ENCODE measurements around the gene INTU.

Gene INTU

GRCh38 chr4:127737295-127737694, 104.5 kb downstream of the INTU start:
- H3K9ac ChIP-seq (ENCODE audit: low read length), result no peak overlapping the region
- H3K4me2 ChIP-seq (ENCODE audit: low read length), result no peak overlapping the region
- no peak overlapping the region for H2AFZ ChIP-seq (ENCODE audit: low read length)
- H3K9me2 ChIP-seq (ENCODE audit: low read depth, low read length), result no peaks in the 10 kb centered on the region
- H4K20me1 ChIP-seq (ENCODE audit: insufficient read depth, low read length), result no peaks in the 10 kb centered on the region
- no peak overlapping the region for H3K4me3 ChIP-seq (ENCODE audit: low read depth, low read length, poor library complexity, severe bottlenecking)
- H3K9me3 ChIP-seq (ENCODE audit: low read length), result no peaks in the 10 kb centered on the region
- H3F3A ChIP-seq (ENCODE audit: insufficient read depth, low read length), result no peaks in the 10 kb centered on the region
- no peaks in the 10 kb centered on the region for H3K79me2 ChIP-seq (ENCODE audit: insufficient read depth, low read length)
- H3K27me3 ChIP-seq (ENCODE audit: insufficient read depth, low read length), result no peaks in the 10 kb centered on the region
- H3K27ac ChIP-seq (ENCODE audit: low read depth, low read length, poor library complexity, severe bottlenecking), result no peak overlapping the region
- TF ChIP-seq CTCF (IDR thresholded peaks at IDR 0.05; ENCODE audit: low read length), result no peak
- no peak for TF ChIP-seq EZH2 (IDR thresholded peaks at IDR 0.05; ENCODE audit: borderline replicate concordance, low read length)
- H3K36me3 ChIP-seq (ENCODE audit: insufficient read depth, low read length), result no peaks in the 10 kb centered on the region
- H3K4me1 ChIP-seq (ENCODE audit: insufficient read depth, low read length, severe bottlenecking), result no peaks in the 10 kb centered on the region

GRCh38 chr4:127741247-127741646, 108.5 kb downstream of the INTU start:
- TF ChIP-seq CTCF (IDR thresholded peaks at IDR 0.05; ENCODE audit: low read length), result no peak
- TF ChIP-seq EZH2 (IDR thresholded peaks at IDR 0.05; ENCODE audit: borderline replicate concordance, low read length), result no peak
- no peaks in the 10 kb centered on the region for H3K79me2 ChIP-seq (ENCODE audit: insufficient read depth, low read length)
- no peaks in the 10 kb centered on the region for H3K9me2 ChIP-seq (ENCODE audit: low read depth, low read length)
- H4K20me1 ChIP-seq (ENCODE audit: insufficient read depth, low read length), result no peaks in the 10 kb centered on the region
- H3K4me3 ChIP-seq (ENCODE audit: low read depth, low read length, poor library complexity, severe bottlenecking), result no peak overlapping the region
- H2AFZ ChIP-seq (ENCODE audit: low read length), result no peak overlapping the region
- H3K36me3 ChIP-seq (ENCODE audit: insufficient read depth, low read length), result no peaks in the 10 kb centered on the region
- H3K9ac ChIP-seq (ENCODE audit: low read length), result no peak overlapping the region
- no peaks in the 10 kb centered on the region for H3F3A ChIP-seq (ENCODE audit: insufficient read depth, low read length)
- H3K9me3 ChIP-seq (ENCODE audit: low read length), result no peaks in the 10 kb centered on the region
- no peak overlapping the region for H3K27ac ChIP-seq (ENCODE audit: low read depth, low read length, poor library complexity, severe bottlenecking)
- H3K4me1 ChIP-seq (ENCODE audit: insufficient read depth, low read length, severe bottlenecking), result no peaks in the 10 kb centered on the region
- H3K4me2 ChIP-seq (ENCODE audit: low read length), result no peak overlapping the region
- H3K27me3 ChIP-seq (ENCODE audit: insufficient read depth, low read length), result no peaks in the 10 kb centered on the region

GRCh38 chr4:127747883-127748282, 115.1 kb downstream of the INTU start:
- Histone ChIP-seq H3K9me3 (ENCODE audit: low read length) (0 out of 2 replicates have a peak, but pooled peaks cover 2% of the 10 kb centered on the region), H3K4me2 (ENCODE audit: low read length) (no peak overlapping the region), H3K79me2 (ENCODE audit: insufficient read depth, low read length) (no peaks in the 10 kb centered on the region), H3K27me3 (ENCODE audit: insufficient read depth, low read length) (no peaks in the 10 kb centered on the region), H3K27ac (ENCODE audit: low read depth, low read length, poor library complexity, severe bottlenecking) (no peak overlapping the region), H4K20me1 (ENCODE audit: insufficient read depth, low read length) (no peaks in the 10 kb centered on the region), H3K4me1 (ENCODE audit: insufficient read depth, low read length, severe bottlenecking) (no peaks in the 10 kb centered on the region), H3F3A (ENCODE audit: insufficient read depth, low read length) (no peaks in the 10 kb centered on the region), H2AFZ (ENCODE audit: low read length) (no peak overlapping the region), H3K9ac (ENCODE audit: low read length) (no peak overlapping the region), H3K9me2 (ENCODE audit: low read depth, low read length) (no peaks in the 10 kb centered on the region), H3K36me3 (ENCODE audit: insufficient read depth, low read length) (no peaks in the 10 kb centered on the region), H3K4me3 (ENCODE audit: low read depth, low read length, poor library complexity, severe bottlenecking) (no peak overlapping the region)
- TF ChIP-seq CTCF (IDR thresholded peaks at IDR 0.05; ENCODE audit: low read length) (no peak), EZH2 (IDR thresholded peaks at IDR 0.05; ENCODE audit: borderline replicate concordance, low read length) (no peak)

Data from OCI-LY1 (cell line).